Fibroblast of lung (primary cell): ENCODE results near the gene TPD52L2.

ENCODE experiments used
- EZH2 ChIP-seq: IDR thresholded peaks from 2 replicates; pipeline ENCODE4 v1.5.1; 2012; ENCODE audit warnings: low read length, control low read depth, mild to moderate bottlenecking; ENCODE audit errors: missing control alignments
- TF ChIP-seq, protein P1 (sequence below), 2 donors: IDR thresholded peaks in 1 of 2; conservative IDR thresholded peaks in 1 of 2; 1 replicate in 1 of 2; 2 replicates in 1 of 2; pipeline ENCODE4 v1.5.1; 2011 to 2012; ENCODE audit warnings: low read length in 2 of 2, control low read depth in 1 of 2, inconsistent platforms in 1 of 2, low read depth in 1 of 2, mild to moderate bottlenecking in 1 of 2

DNA sequence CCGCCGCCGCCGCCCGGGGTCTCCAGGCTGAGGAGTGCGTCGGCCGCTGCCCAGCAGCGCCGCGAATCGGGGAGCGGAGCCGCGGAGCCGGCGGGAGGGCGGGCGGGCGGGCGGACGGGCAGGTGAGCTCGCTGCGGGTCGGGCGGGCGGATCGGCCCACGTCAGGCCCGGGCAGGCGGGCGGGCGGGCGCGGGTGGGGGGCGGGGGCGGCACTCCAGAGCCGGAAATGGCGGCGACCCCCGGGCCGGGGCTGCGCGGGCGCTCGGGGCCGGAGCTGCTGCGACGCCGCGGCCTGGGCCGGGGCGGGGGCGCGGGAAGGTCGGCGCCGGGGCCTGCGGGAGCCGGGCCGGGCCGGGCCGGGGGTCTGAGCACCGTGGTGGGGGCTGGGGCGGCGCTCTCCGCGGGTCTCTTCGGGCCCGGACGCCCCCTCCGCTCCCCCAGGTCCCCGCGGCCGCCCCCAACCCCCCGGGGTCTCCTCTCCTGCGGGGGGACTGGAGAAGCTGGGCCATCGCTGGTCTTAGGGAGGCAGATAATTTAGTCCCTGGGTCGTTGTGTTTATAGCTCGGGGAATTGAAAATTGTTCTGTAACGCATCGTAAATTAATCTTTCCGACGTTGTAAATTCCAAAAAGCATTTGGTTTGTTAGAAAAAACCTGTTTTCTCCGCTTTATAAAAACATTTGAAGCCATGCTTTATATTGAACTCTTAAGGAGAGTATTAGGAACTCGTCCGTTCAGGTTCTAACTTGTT is 30.3 kb downstream of the TPD52L2 start:
- TF ChIP-seq, protein P1, sequence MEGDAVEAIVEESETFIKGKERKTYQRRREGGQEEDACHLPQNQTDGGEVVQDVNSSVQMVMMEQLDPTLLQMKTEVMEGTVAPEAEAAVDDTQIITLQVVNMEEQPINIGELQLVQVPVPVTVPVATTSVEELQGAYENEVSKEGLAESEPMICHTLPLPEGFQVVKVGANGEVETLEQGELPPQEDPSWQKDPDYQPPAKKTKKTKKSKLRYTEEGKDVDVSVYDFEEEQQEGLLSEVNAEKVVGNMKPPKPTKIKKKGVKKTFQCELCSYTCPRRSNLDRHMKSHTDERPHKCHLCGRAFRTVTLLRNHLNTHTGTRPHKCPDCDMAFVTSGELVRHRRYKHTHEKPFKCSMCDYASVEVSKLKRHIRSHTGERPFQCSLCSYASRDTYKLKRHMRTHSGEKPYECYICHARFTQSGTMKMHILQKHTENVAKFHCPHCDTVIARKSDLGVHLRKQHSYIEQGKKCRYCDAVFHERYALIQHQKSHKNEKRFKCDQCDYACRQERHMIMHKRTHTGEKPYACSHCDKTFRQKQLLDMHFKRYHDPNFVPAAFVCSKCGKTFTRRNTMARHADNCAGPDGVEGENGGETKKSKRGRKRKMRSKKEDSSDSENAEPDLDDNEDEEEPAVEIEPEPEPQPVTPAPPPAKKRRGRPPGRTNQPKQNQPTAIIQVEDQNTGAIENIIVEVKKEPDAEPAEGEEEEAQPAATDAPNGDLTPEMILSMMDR (conservative IDR thresholded peaks at IDR 0.05 in 1 of 2, IDR thresholded peaks at IDR 0.05 in 1 of 2; ENCODE audit: low read depth in 1 of 2, low read length in 2 of 2): no peak
- no peak for TF ChIP-seq EZH2
